Measurements from ENCODE around the gene PEMT. TPM values are rescaled to one million over a fixed set of nuclear protein-coding genes. Genes with fewer than 3 reads are reported as not detected.

Gene PEMT
- total RNA-seq, 2 experiments from 2014 or later, result 11.4 to 12.0 TPM

- Mint-ChIP-seq H3K27ac (no peak overlapping the region), H3K27me3 (no peaks in the 10 kb centered on the region), H3K36me3 (ENCODE audit: low read depth) (no peaks in the 10 kb centered on the region), H3K4me1 (ENCODE audit: low read depth) (no peaks in the 10 kb centered on the region), H3K9me3 (no peaks in the 10 kb centered on the region), H3K4me3 (no peak overlapping the region)
- TF ChIP-seq, protein P1, sequence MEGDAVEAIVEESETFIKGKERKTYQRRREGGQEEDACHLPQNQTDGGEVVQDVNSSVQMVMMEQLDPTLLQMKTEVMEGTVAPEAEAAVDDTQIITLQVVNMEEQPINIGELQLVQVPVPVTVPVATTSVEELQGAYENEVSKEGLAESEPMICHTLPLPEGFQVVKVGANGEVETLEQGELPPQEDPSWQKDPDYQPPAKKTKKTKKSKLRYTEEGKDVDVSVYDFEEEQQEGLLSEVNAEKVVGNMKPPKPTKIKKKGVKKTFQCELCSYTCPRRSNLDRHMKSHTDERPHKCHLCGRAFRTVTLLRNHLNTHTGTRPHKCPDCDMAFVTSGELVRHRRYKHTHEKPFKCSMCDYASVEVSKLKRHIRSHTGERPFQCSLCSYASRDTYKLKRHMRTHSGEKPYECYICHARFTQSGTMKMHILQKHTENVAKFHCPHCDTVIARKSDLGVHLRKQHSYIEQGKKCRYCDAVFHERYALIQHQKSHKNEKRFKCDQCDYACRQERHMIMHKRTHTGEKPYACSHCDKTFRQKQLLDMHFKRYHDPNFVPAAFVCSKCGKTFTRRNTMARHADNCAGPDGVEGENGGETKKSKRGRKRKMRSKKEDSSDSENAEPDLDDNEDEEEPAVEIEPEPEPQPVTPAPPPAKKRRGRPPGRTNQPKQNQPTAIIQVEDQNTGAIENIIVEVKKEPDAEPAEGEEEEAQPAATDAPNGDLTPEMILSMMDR (IDR thresholded peaks at IDR 0.05), result no peak
- intact Hi-C loops (cut with DNase I, micrococcal nuclease), result no loop called here
- Histone ChIP-seq H3K36me3 (ENCODE audit: insufficient read depth, low read length) (no peaks in the 10 kb centered on the region), H3K9me3 (ENCODE audit: control insufficient read depth in 1 of 2, insufficient read depth in 1 of 2, low read length in 2 of 2) (no peaks in the 10 kb centered on the region), H3K4me1 (ENCODE audit: insufficient read depth, low read length) (no peaks in the 10 kb centered on the region), H3K27ac (ENCODE audit: low read depth in 1 of 2, low read length in 2 of 2) (no peak overlapping the region), H3K27me3 (ENCODE audit: control insufficient read depth in 1 of 2, insufficient read depth in 2 of 2, low read length in 2 of 2) (no peaks in the 10 kb centered on the region), H3K4me3 (ENCODE audit: low read length) (no peak overlapping the region)
- DNase-seq, result no peak
- CTCF ChIA-PET, result no interaction called here
- ATAC-seq (ENCODE audit: poor library complexity), result no peak
- POLR2A ChIA-PET, result no interaction called here
Observed at GRCh38 chr17:17537311-17538099, 54.0 kb downstream of the PEMT start.

GRCh38 chr17:17536702-17537101, 54.8 kb downstream of the PEMT start:
- H3K36me3 Mint-ChIP-seq (ENCODE audit: low read depth), result no peaks in the 10 kb centered on the region
- intact Hi-C loops (cut with DNase I, micrococcal nuclease), result no loop called here
- H3K4me1 Mint-ChIP-seq (ENCODE audit: low read depth), result no peaks in the 10 kb centered on the region
- H3K27me3 ChIP-seq (ENCODE audit: control insufficient read depth in 1 of 2, insufficient read depth in 2 of 2, low read length in 2 of 2), result no peaks in the 10 kb centered on the region
- ChIA-PET CTCF (no interaction called here), POLR2A (no interaction called here)
- H3K27me3 Mint-ChIP-seq, result no peaks in the 10 kb centered on the region
- no peaks in the 10 kb centered on the region for H3K4me1 ChIP-seq (ENCODE audit: insufficient read depth, low read length)
- H3K4me3 ChIP-seq (ENCODE audit: low read length), result no peak overlapping the region
- no peaks in the 10 kb centered on the region for H3K36me3 ChIP-seq (ENCODE audit: insufficient read depth, low read length)
- H3K4me3 Mint-ChIP-seq, result no peak overlapping the region
- TF ChIP-seq, protein P1 (IDR thresholded peaks at IDR 0.05), result no peak
- no peaks in the 10 kb centered on the region for H3K9me3 ChIP-seq (ENCODE audit: control insufficient read depth in 1 of 2, insufficient read depth in 1 of 2, low read length in 2 of 2)
- no peak overlapping the region for H3K27ac ChIP-seq (ENCODE audit: low read depth in 1 of 2, low read length in 2 of 2)
- ATAC-seq (ENCODE audit: poor library complexity), result no peak
- no peaks in the 10 kb centered on the region for H3K9me3 Mint-ChIP-seq
- H3K27ac Mint-ChIP-seq, result no peak overlapping the region
- DNase-seq, result no peak

- H3K9me3 Mint-ChIP-seq, result no peaks in the 10 kb centered on the region
- H3K36me3 Mint-ChIP-seq (ENCODE audit: low read depth), result no peaks in the 10 kb centered on the region
- no peak overlapping the region for H3K4me3 ChIP-seq (ENCODE audit: low read length)
- no peaks in the 10 kb centered on the region for H3K4me1 Mint-ChIP-seq (ENCODE audit: low read depth)
- no peaks in the 10 kb centered on the region for H3K27me3 Mint-ChIP-seq
- ChIA-PET CTCF (no interaction called here), POLR2A (no interaction called here)
- no peaks in the 10 kb centered on the region for H3K4me1 ChIP-seq (ENCODE audit: insufficient read depth, low read length)
- no peak overlapping the region for H3K4me3 Mint-ChIP-seq
- DNase-seq (no peak), ATAC-seq (ENCODE audit: poor library complexity) (no peak)
- intact Hi-C loops (cut with DNase I, micrococcal nuclease), result no loop called here
- no peak overlapping the region for H3K27ac ChIP-seq (ENCODE audit: low read depth in 1 of 2, low read length in 2 of 2)
- no peak overlapping the region for H3K27ac Mint-ChIP-seq
- no peaks in the 10 kb centered on the region for H3K27me3 ChIP-seq (ENCODE audit: control insufficient read depth in 1 of 2, insufficient read depth in 2 of 2, low read length in 2 of 2)
- TF ChIP-seq, protein P1 (IDR thresholded peaks at IDR 0.05), result no peak
- no peaks in the 10 kb centered on the region for H3K36me3 ChIP-seq (ENCODE audit: insufficient read depth, low read length)
- H3K9me3 ChIP-seq (ENCODE audit: control insufficient read depth in 1 of 2, insufficient read depth in 1 of 2, low read length in 2 of 2), result no peaks in the 10 kb centered on the region
Observed at GRCh38 chr17:17535957-17536356, 55.6 kb downstream of the PEMT start.

Measured in CD4-positive, alpha-beta T cell (primary cell).